H1 (cell line): Measurements from ENCODE around the gene SLC5A11. TPM values are rescaled to one million over a fixed set of nuclear protein-coding genes. Genes with fewer than 3 reads are reported as not detected.

Experiments
- CTCF ChIA-PET: fragments of 300-600 bp; sonication (Branson Sonifier 250); formaldehyde crosslinking; loops from one replicate; lab custom pipeline; 2021; ENCODE audit not compliant: partially characterized antibody; lab: Charles Lee
- POLR2A ChIA-PET: fragments of 300-600 bp; sonication (Branson Sonifier 250); formaldehyde crosslinking; loops from one replicate; lab custom pipeline; 2021; ENCODE audit warnings: inconsistent platforms; ENCODE audit not compliant: partially characterized antibody; lab: Charles Lee
- DNase-seq, 2 experiments: peaks; one replicate each; pipeline versions ENCODE4 v3.0.0 to v3.0.0-alpha.2; 2010 to 2022; ENCODE audit warnings: low spot score in 2 of 2, low read depth in 1 of 2, mixed read lengths in 1 of 2
- FAIRE-seq: peaks from 2 replicates; lab custom pipeline; 2011; peaks lifted over from hg19 to GRCh38; lab: Jason Lieb, UNC
- H2AFZ ChIP-seq: 2 replicates; pipeline ENCODE4 v1.8.1; 2012; ENCODE audit warnings: low read length, inconsistent platforms
- H2AK5ac ChIP-seq: 2 replicates; pipeline ENCODE4 v1.6.1; 2013; ENCODE audit warnings: low read depth, low read length
- H2BK120ac ChIP-seq: replicated peaks from 2 replicates; pipeline ENCODE3; 2013; ENCODE audit warnings: low read depth, low read length, inconsistent platforms
- H2BK12ac ChIP-seq: 2 replicates; pipeline ENCODE4 v1.6.1; 2013; ENCODE audit warnings: low read depth, low read length
- H2BK15ac ChIP-seq: 2 replicates; pipeline ENCODE4 v1.6.1; 2013; ENCODE audit warnings: low read length
- H2BK20ac ChIP-seq: 2 replicates; pipeline ENCODE4 v1.6.1; 2013; ENCODE audit warnings: low read length
- H2BK5ac ChIP-seq: 2 replicates; pipeline ENCODE4 v1.6.1; 2013; ENCODE audit warnings: low read depth, low read length
- H3K14ac ChIP-seq: 2 replicates; pipeline ENCODE4 v1.6.1; 2013; ENCODE audit warnings: inconsistent platforms; ENCODE audit not compliant: insufficient read length
- H3K18ac ChIP-seq: 2 replicates; pipeline ENCODE4 v1.6.1; 2013; ENCODE audit warnings: low read length; ENCODE audit errors: extremely low read depth
- H3K23ac ChIP-seq: 2 replicates; pipeline ENCODE4 v1.6.1; 2013; ENCODE audit warnings: inconsistent platforms; ENCODE audit not compliant: insufficient read length
- H3K23me2 ChIP-seq: 2 replicates; pipeline ENCODE4 v1.6.1; 2013; ENCODE audit warnings: low read depth, low read length
- H3K27ac ChIP-seq: 2 replicates; pipeline ENCODE4 v1.6.1; 2011; ENCODE audit warnings: low read depth, low read length, inconsistent platforms
- H3K27me3 ChIP-seq, 4 experiments: replicated peaks in 1 of 4; 1 replicate in 1 of 4; 2 replicates in 3 of 4; pipeline versions ENCODE4 v1.6.1 to v1.8.1; 2011 to 2013; ENCODE audit warnings: low read length in 3 of 4, mild to moderate bottlenecking in 3 of 4, inconsistent platforms in 2 of 4, mixed read lengths in 2 of 4, moderate library complexity in 1 of 4; ENCODE audit not compliant: control insufficient read depth in 3 of 4, insufficient read depth in 3 of 4; ENCODE audit errors: extremely low read depth in 1 of 4
- H3K36me3 ChIP-seq, 4 experiments: 2 replicates each; pipeline versions ENCODE4 v1.6.1 to v1.8.1; 2011 to 2013; ENCODE audit warnings: mild to moderate bottlenecking in 4 of 4, low read length in 3 of 4, moderate library complexity in 2 of 4, control low read depth in 1 of 4, inconsistent platforms in 1 of 4; ENCODE audit not compliant: insufficient read depth in 4 of 4, control insufficient read depth in 2 of 4
- H3K4ac ChIP-seq: replicated peaks from 2 replicates; pipeline ENCODE3; 2013; ENCODE audit warnings: low read length, low read depth, mixed read lengths, inconsistent platforms; ENCODE audit not compliant: insufficient read length
- H3K4me1 ChIP-seq, 4 experiments: replicated peaks in 1 of 4; 1 replicate in 1 of 4; 2 replicates in 3 of 4; pipeline versions ENCODE4 v1.6.1 to v1.8.1; 2011 to 2013; ENCODE audit warnings: low read length in 3 of 4, inconsistent platforms in 2 of 4, mixed read lengths in 1 of 4; ENCODE audit not compliant: insufficient read depth in 4 of 4, control insufficient read depth in 3 of 4
- H3K4me2 ChIP-seq, 2 experiments: 2 replicates each; pipeline versions ENCODE4 v1.6.1 to v1.8.1; 2011 to 2013; ENCODE audit warnings: low read depth in 2 of 2, low read length in 2 of 2, control low read depth in 1 of 2, inconsistent platforms in 1 of 2, mild to moderate bottlenecking in 1 of 2; ENCODE audit not compliant: insufficient read depth in 1 of 2
- H3K4me3 ChIP-seq, 4 experiments: fragments of 200-600, 300-600 bp in 1 of 4; sonication (generic), shearing (Covaris generic), sonication (Bioruptor Twin) in 1 of 4; 2 replicates each; pipeline versions ENCODE4 v1.5.1 to v1.8.1; 2011 to 2016; ENCODE audit warnings: low read length in 4 of 4, low read depth in 3 of 4, control low read depth in 2 of 4, inconsistent platforms in 2 of 4, mild to moderate bottlenecking in 2 of 4, mixed read lengths in 1 of 4, moderate library complexity in 1 of 4; ENCODE audit not compliant: insufficient read depth in 2 of 4; ENCODE audit errors: extremely low read depth in 1 of 4
- H3K56ac ChIP-seq: replicated peaks from 2 replicates; pipeline ENCODE3; 2013; ENCODE audit warnings: low read depth, mild to moderate bottlenecking, mixed read lengths, low read length, inconsistent platforms; ENCODE audit not compliant: insufficient read length
- H3K79me1 ChIP-seq: 2 replicates; pipeline ENCODE4 v1.6.1; 2013; ENCODE audit warnings: low read depth, low read length, control low read depth
- H3K79me2 ChIP-seq, 2 experiments: 2 replicates each; pipeline versions ENCODE4 v1.6.1 to v1.8.1; 2012 to 2013; ENCODE audit warnings: low read length in 2 of 2, mild to moderate bottlenecking in 2 of 2, inconsistent platforms in 1 of 2; ENCODE audit not compliant: insufficient read depth in 2 of 2, control insufficient read depth in 1 of 2
- H3K9ac ChIP-seq, 4 experiments: replicated peaks in 1 of 4; 1 replicate in 1 of 4; 2 replicates in 3 of 4; pipeline versions ENCODE4 v1.6.1 to v1.8.1; 2011 to 2013; ENCODE audit warnings: low read depth in 3 of 4, low read length in 3 of 4, control low read depth in 2 of 4, mild to moderate bottlenecking in 2 of 4, moderate library complexity in 2 of 4, inconsistent platforms in 1 of 4; ENCODE audit errors: extremely low read depth in 1 of 4
- H3K9me3 ChIP-seq, 2 experiments: 2 replicates each; pipeline versions ENCODE4 v1.6.1 to v1.8.1; 2012 to 2013; ENCODE audit warnings: mild to moderate bottlenecking in 2 of 2, moderate library complexity in 2 of 2, control low read depth in 1 of 2, inconsistent platforms in 1 of 2, low read depth in 1 of 2, low read length in 1 of 2, mixed read lengths in 1 of 2; ENCODE audit not compliant: insufficient read depth in 2 of 2
- H4K20me1 ChIP-seq, 2 experiments: replicated peaks in 1 of 2; 2 replicates each; pipeline versions ENCODE3 to v1.8.1; 2011 to 2013; ENCODE audit warnings: inconsistent platforms in 2 of 2, low read length in 2 of 2, mild to moderate bottlenecking in 1 of 2; ENCODE audit not compliant: insufficient read depth in 2 of 2, control insufficient read depth in 1 of 2
- H4K5ac ChIP-seq: 2 replicates; pipeline ENCODE4 v1.6.1; 2013; ENCODE audit warnings: low read length, low read depth, mixed read lengths, inconsistent platforms; ENCODE audit not compliant: insufficient read length
- H4K8ac ChIP-seq: 2 replicates; pipeline ENCODE4 v1.8.0; 2013; ENCODE audit warnings: mild to moderate bottlenecking, moderate library complexity, low read length, inconsistent platforms; ENCODE audit not compliant: insufficient read depth; ENCODE audit errors: extremely low read depth
- H4K91ac ChIP-seq: replicated peaks from 2 replicates; pipeline ENCODE3; 2013; ENCODE audit warnings: low read length, mixed read lengths, inconsistent platforms; ENCODE audit not compliant: insufficient read length
- EGR1 ChIP-seq: IDR thresholded peaks from 2 replicates; pipeline ENCODE4 v1.6.1; 2011; ENCODE audit warnings: low read depth, low read length, borderline replicate concordance
- SIX5 ChIP-seq: IDR thresholded peaks from 2 replicates; pipeline ENCODE4 v1.6.1; 2011; ENCODE audit warnings: mild to moderate bottlenecking, low read depth, low read length
- SP1 ChIP-seq: IDR thresholded peaks from 2 replicates; pipeline ENCODE4 v1.6.1; 2011; ENCODE audit warnings: low read depth, low read length
- WGBS, 2 experiments: shearing (Covaris generic) in 1 of 2; methylation state at CpG; one replicate each; pipeline versions ENCODE4 v1.1.6 to v1.1.7; 2013 to 2015; ENCODE audit warnings: low lambda C conversion rate in 2 of 2, mixed read lengths in 2 of 2, inconsistent platforms in 1 of 2, low coverage in 1 of 2, missing lambda C conversion rate in 1 of 2; ENCODE audit not compliant: insufficient replicate concordance in 2 of 2, insufficient coverage in 1 of 2, insufficient read length in 1 of 2; ENCODE audit errors: extremely low coverage in 1 of 2, missing lambda C conversion rate in 1 of 2; 5-methylcytosine and 5-hydroxymethylcytosine counted together
- polyA plus RNA-seq, 7 experiments: library from polyadenylated mRNA; depleted of rRNA in 3 of 7; stranded (reverse) in 5 of 7; unstranded in 2 of 7; fragments of >200 nt in 5 of 7; fragments of 200-250 nt in 2 of 7; gene quantifications; 1 replicate in 5 of 7; 2 replicates in 1 of 7; 4 replicates in 1 of 7; pipeline versions ENCODE4 v1.2.1 to v1.2.3, GENCODE V29; 2011 to 2013; ENCODE audit warnings: missing spikeins in 2 of 7, mixed read lengths in 2 of 7
- total RNA-seq: library from RNA; stranded (reverse); fragmentation: NEBNext Ultra II Directional; extraction: Animal tissue kit (Norgen Biotek cat#: 25700); gene quantifications from 2 replicates; pipeline ENCODE4 v1.2.1, GENCODE V29; 2021

SLC5A11 gene
- total and polyA plus RNA-seq, 2 of the 8 experiments (the other 6 are each of a cell fraction or from before 2014, with no cell fraction given) = 0.26 to 0.59 TPM

GRCh38 chr16:24822542-24822941, 23.2 kb upstream of the SLC5A11 start:
- no peak overlapping the region for H2AFZ ChIP-seq
- no peaks in the 10 kb centered on the region for H3K27me3 ChIP-seq
- no peaks in the 10 kb centered on the region for H3K9me3 ChIP-seq
- ChIA-PET CTCF (no interaction called here), POLR2A (no interaction called here)
- peaks cover 2% of the 10 kb centered on the region; the same call in 1 of the 2 replicates for H3K79me1 ChIP-seq
- FAIRE-seq = no peak
- no peak overlapping the region for H3K27ac ChIP-seq
- no peaks in the 10 kb centered on the region for H3K23me2 ChIP-seq
- H3K23ac ChIP-seq = no peak overlapping the region
- no peaks in the 10 kb centered on the region for H3K79me2 ChIP-seq
- H3K56ac ChIP-seq = no peak overlapping the region
- no peak overlapping the region for H2BK12ac ChIP-seq
- no peak overlapping the region for H2AK5ac ChIP-seq
- no peak for DNase-seq
- H4K20me1 ChIP-seq = peaks cover 5 to 28% of the 10 kb centered on the region in 2 experiments
- 93% methylated on average over 10 of the region's 10 CpGs; no CpG with 5 or more reads in 1 of the 2 experiments for WGBS, 2 experiments
- H2BK120ac ChIP-seq = no peak overlapping the region
- H4K8ac ChIP-seq = peak overlapping the region; percentile 12; the same call in 1 of the 2 replicates
- H4K91ac ChIP-seq = no peak overlapping the region
- H3K9ac ChIP-seq = no peak overlapping the region
- no peak overlapping the region for H3K4me3 ChIP-seq
- H4K5ac ChIP-seq = no peak overlapping the region
- peaks cover 45 to 96% (median 67%) of the 10 kb centered on the region in 4 experiments for H3K36me3 ChIP-seq
- H3K4me2 ChIP-seq = no peak overlapping the region
- H3K4me1 ChIP-seq = no peaks in the 10 kb centered on the region
- H3K14ac ChIP-seq = no peak overlapping the region
- no peak overlapping the region for H2BK5ac ChIP-seq
- H3K18ac ChIP-seq = no peak overlapping the region
- no peak overlapping the region for H2BK15ac ChIP-seq
- no peak overlapping the region for H2BK20ac ChIP-seq
- H3K4ac ChIP-seq = no peak overlapping the region
- TF ChIP-seq SIX5 (no peak), EGR1 (no peak), SP1 (no peak)
